Measurements from ENCODE around the gene TMPRSS2.

- TF ChIP-seq CTCF (IDR thresholded peaks at IDR 0.05) (no peak), EZH2 (IDR thresholded peaks at IDR 0.05; ENCODE audit: borderline replicate concordance, insufficient read depth, low read depth, low read length, poor library complexity, severe bottlenecking) (no peak)
These were observed 6.0 kb downstream of the TMPRSS2 start for GRCh38 chr21:41501919-41502318.

All from B cell (primary cell).